Measurements from ENCODE around the gene SNX19. TPM values are rescaled to one million over a fixed set of nuclear protein-coding genes. Genes with fewer than 3 reads are reported as not detected.
"Not testable (repeated sequence)": the region's sequence is repeated elsewhere in the genome, so short reads cannot be mapped to it uniquely, and the experiment has no call there.

The SNX19 gene
- total RNA-seq, 8 experiments from 2014 or later: 25.7 to 73.8 (median 43.8) TPM

- Histone ChIP-seq H3K4me1 (replicated peaks in 1 of 2) (peaks cover 0 to 4% of the 10 kb centered on the region in 2 donors), H3K4me3 (no peak overlapping the region), H3K27ac (no peak overlapping the region)
- in situ Hi-C loops (cut with MboI; ENCODE audit: low pct_unique_long_range_greater_than_20kb in 2 of 9, low sequenced_read_pairs in 9 of 9, unreplicated experiment in 9 of 9): loop anchor here in 8 of 9 experiments (10.0 to 25.0 kb wide), 4 partner anchors 423 to 656 kb away; partner anchors contain the start of genes ADAMTS15 (in 5 of the 8) and ADAMTS8 (in 4 of the 8)
- ATAC-seq (replicated peaks in 6 of 8): peak in 1 of 8 experiments; percentile 71
- WGBS, 10 experiments: 47 to 100% (median 73%) methylated on average over 1 to 4 of the region's 8 CpGs; no CpG with 5 or more reads in 2 of the 10 experiments
Observed at GRCh38 chr11:130868086-130868710, 48.1 kb downstream of the SNX19 start.

DNA sequence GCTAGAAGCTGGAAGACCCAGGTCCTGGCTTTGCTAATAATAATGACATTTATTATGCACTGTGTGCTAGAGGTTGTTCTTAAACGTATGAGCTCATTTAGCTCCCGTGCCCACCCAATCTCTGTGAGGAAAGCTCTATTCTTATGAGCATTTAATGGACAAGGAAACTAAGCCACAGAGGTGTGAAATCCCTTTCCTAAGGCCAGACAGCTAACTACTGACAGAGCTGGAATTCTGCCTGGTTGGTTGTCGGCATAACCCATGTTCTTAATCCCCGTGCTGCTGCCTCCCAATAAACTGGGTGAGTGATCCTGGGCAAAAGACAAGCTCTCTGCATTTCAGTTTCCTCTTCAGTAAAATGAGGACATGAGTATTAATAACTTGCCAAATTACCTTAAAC lies 49.4 kb downstream of the SNX19 start:
- Histone ChIP-seq H3K27ac (no peak overlapping the region), H3K4me1 (replicated peaks in 1 of 2) (peaks cover 0 to 4% of the 10 kb centered on the region in 2 donors), H3K4me3 (no peak overlapping the region)
- no peak for ATAC-seq (replicated peaks in 6 of 8)
- in situ Hi-C loops (cut with MboI; ENCODE audit: low pct_unique_long_range_greater_than_20kb in 2 of 9, low sequenced_read_pairs in 9 of 9, unreplicated experiment in 9 of 9): loop anchor here in 8 of 9 experiments (10.0 to 25.0 kb wide), 4 partner anchors 422 to 655 kb away; partner anchors contain the start of genes ADAMTS15 (in 5 of the 8) and ADAMTS8 (in 4 of the 8)
- 80 to 100% (median 92%) methylated on average over 1 to 4 of the region's 4 CpGs; no CpG with 5 or more reads in 4 of the 10 experiments for WGBS, 10 experiments

DNA sequence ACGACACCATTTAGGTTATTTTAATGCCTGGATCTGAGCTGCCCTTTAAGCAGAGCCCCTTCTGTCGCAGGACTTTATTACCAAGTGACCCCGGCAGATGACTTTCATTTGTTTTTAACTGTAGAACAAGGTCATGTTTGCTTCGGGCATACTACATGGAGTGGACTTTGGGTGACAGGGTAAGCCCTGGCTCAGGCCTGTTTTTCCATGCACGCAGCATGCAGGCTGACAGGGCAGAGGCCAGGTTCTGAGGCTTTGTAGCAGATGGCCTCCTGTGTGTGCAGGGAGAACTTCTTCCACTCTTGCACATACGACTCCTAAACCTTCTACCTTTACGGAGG lies 50.5 kb downstream of the SNX19 start:
- H3K4me3 ChIP-seq: no peak overlapping the region
- in situ Hi-C loops (cut with MboI; ENCODE audit: low pct_unique_long_range_greater_than_20kb in 2 of 9, low sequenced_read_pairs in 9 of 9, unreplicated experiment in 9 of 9): loop anchor here in 8 of 9 experiments (10.0 to 25.0 kb wide), 4 partner anchors 421 to 653 kb away; partner anchors contain the start of genes ADAMTS15 (in 5 of the 8) and ADAMTS8 (in 4 of the 8)
- WGBS, 10 experiments: 83 to 100% (median 93%) methylated on average over 1 to 7 of the region's 7 CpGs
- peaks cover 0 to 4% of the 10 kb centered on the region in 2 donors for H3K4me1 ChIP-seq (replicated peaks in 1 of 2)
- no peak overlapping the region for H3K27ac ChIP-seq
- no peak for ATAC-seq (replicated peaks in 6 of 8)

GRCh38 chr11:130865091-130865773 lies 51.0 kb downstream of the SNX19 start:
- peak in 5 of 8 experiments; percentile 5 to 19 (median 15) for ATAC-seq (replicated peaks in 6 of 8)
- no peak overlapping the region for H3K27ac ChIP-seq
- H3K4me1 ChIP-seq (replicated peaks in 1 of 2): peaks cover 0 to 4% of the 10 kb centered on the region in 2 donors
- in situ Hi-C loops (cut with MboI; ENCODE audit: low pct_unique_long_range_greater_than_20kb in 2 of 9, low sequenced_read_pairs in 9 of 9, unreplicated experiment in 9 of 9): loop anchor here in 8 of 9 experiments (10.0 to 25.0 kb wide), 4 partner anchors 420 to 653 kb away; partner anchors contain the start of genes ADAMTS15 (in 5 of the 8) and ADAMTS8 (in 4 of the 8)
- no peak overlapping the region for H3K4me3 ChIP-seq
- 50 to 92% (median 83%) methylated on average over 2 to 7 of the region's 11 CpGs; no CpG with 5 or more reads in 4 of the 10 experiments for WGBS, 10 experiments

DNA sequence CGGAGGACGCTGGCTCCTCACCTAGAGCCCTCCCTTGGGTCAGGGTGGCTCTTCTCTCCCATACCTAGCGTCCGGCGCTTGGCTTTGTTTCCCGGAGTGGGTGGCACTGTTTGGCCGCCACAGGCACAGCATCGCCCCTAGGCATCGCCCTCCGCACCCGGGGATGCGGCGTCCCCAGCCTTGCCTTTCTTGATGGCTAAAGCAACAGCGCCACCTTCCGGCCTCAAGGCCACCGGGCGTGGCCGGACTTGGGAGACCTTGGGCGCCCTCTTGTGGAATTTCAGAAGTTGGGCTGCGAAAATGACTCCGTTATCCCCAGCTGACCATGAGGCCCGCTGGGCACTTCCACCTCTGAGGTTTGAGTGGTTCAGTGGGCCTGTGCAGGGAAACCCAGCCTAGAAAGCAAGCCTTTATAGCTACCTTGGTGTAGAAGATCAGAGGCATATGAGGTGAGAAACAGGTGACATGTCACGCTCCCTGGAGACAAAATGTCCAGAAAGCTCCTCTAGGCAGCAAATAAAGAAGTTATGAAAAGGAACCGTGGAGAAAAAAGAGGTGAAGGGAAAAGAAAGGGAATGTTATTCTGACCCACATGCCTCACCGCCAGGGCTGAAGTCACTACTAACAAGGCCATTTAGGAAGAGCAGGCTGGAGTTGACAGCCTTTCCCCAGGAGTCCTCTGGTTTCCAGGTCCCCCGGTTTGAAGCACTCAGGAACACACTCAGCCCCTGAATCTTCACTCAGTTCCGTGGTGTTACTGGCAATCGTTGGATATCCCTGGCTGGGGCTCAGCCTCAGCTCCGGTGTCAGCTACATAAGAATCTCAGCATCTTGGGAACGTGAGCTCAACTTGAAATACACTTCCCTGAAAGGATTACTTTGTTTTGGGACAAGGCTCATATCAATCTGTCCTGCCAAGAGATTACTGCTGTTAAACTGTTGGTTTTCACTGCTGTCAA lies 54.1 kb downstream of the SNX19 start:
- Histone ChIP-seq H3K4me3 (peak overlapping the region in 2 of 5 donors; percentile 2 to 12), H3K27ac (no peak overlapping the region), H3K4me1 (replicated peaks in 1 of 2) (no peaks in the 10 kb centered on the region)
- WGBS, 10 experiments: 42 to 100% (median 68%) methylated on average over 2 to 7 of the region's 30 CpGs
- in situ Hi-C loops (cut with MboI; ENCODE audit: low pct_unique_long_range_greater_than_20kb in 2 of 9, low sequenced_read_pairs in 9 of 9, unreplicated experiment in 9 of 9): loop anchor here in 8 of 9 experiments (10.0 to 25.0 kb wide), 4 partner anchors 417 to 650 kb away; partner anchors contain the start of genes ADAMTS15 (in 5 of the 8) and ADAMTS8 (in 4 of the 8)
- ATAC-seq (replicated peaks in 6 of 8): peak; percentile 80 to 97 (median 94)

DNA sequence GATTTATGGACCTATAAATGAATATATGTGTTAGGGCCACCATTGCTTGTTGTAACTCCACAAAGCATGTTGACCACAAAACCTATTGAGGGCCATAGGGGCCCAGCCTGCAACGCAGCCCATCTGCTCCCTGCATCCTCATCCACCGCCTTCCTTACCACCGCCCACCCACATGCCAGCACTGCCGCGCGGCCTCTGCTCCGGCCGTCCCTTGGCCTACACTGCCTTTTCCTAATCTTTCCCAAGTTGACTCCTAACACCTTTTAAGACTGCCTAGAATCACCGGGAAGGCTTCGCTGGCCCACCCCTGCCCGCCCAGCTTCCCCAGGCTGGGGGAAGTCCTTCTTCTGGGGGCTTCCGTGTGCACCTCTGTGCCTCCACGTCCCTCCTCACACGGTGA lies 55.0 kb downstream of the SNX19 start:
- H3K4me1 ChIP-seq (replicated peaks in 1 of 2): no peaks in the 10 kb centered on the region
- H3K27ac ChIP-seq: no peak overlapping the region
- no peak overlapping the region for H3K4me3 ChIP-seq
- 81 to 100% (median 98%) methylated on average over 1 to 8 of the region's 14 CpGs; no CpG with 5 or more reads in 6 of the 10 experiments for WGBS, 10 experiments
- in situ Hi-C loops (cut with MboI; ENCODE audit: low pct_unique_long_range_greater_than_20kb in 2 of 9, low sequenced_read_pairs in 9 of 9, unreplicated experiment in 9 of 9): loop anchor here in 8 of 9 experiments (10.0 to 25.0 kb wide), 4 partner anchors 416 to 649 kb away; partner anchors contain the start of genes ADAMTS15 (in 5 of the 8) and ADAMTS8 (in 4 of the 8)
- ATAC-seq (replicated peaks in 6 of 8): no peak

- Histone ChIP-seq H3K4me1 (replicated peaks in 1 of 2) (no peaks in the 10 kb centered on the region), H3K4me3 (no peak overlapping the region), H3K27ac (no peak overlapping the region)
- no peak for ATAC-seq (replicated peaks in 6 of 8)
- WGBS, 10 experiments: 0 to 100% (median 83%) methylated on average over 1 of the region's 1 CpG; no CpG with 5 or more reads in 5 of the 10 experiments
- in situ Hi-C loops (cut with MboI; ENCODE audit: low pct_unique_long_range_greater_than_20kb in 2 of 9, low sequenced_read_pairs in 9 of 9, unreplicated experiment in 9 of 9): loop anchor here (10.0 to 25.0 kb wide), 4 partner anchors 415 to 648 kb away; partner anchors contain the start of genes ADAMTS15 (in 6 of the 9) and ADAMTS8 (in 4 of the 9)
Observed at GRCh38 chr11:130859886-130860285, 56.4 kb downstream of the SNX19 start.

GRCh38 chr11:130858215-130858614 lies 58.1 kb downstream of the SNX19 start:
- no peaks in the 10 kb centered on the region for H3K4me1 ChIP-seq (replicated peaks in 1 of 2)
- H3K27ac ChIP-seq: no peak overlapping the region
- H3K4me3 ChIP-seq: no peak overlapping the region
- WGBS, 10 experiments: 86 to 100% (median 96%) methylated on average over 1 to 2 of the region's 2 CpGs; no CpG with 5 or more reads in 2 of the 10 experiments
- no peak for ATAC-seq (replicated peaks in 6 of 8)
- in situ Hi-C loops (cut with MboI; ENCODE audit: low pct_unique_long_range_greater_than_20kb in 2 of 9, low sequenced_read_pairs in 9 of 9, unreplicated experiment in 9 of 9): loop anchor here in 5 of 9 experiments (10.0 to 25.0 kb wide), 3 partner anchors 413 to 646 kb away; partner anchors contain the start of genes ADAMTS15 (in 5 of the 5) and ADAMTS8 (in 4 of the 5)

DNA sequence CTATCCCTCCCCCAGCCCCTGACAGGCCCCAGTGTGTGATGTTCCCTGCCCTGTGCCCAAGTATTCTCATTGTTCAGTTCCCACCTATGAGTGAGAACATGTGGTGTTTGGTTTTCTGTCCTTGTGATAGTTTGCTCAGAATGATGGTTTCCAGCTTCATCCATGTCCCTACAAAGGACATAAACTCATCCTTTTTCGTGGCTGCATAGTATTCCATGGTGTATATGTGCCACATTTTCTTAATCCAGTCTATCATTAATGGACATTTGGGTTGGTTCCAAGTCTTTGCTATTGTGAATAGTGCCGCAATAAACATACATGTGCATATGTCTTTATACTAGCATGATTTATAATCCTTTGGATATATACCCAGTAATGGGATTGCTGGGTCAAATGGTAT lies 60.6 kb downstream of the SNX19 start:
- H3K27ac ChIP-seq; H3K4me1 ChIP-seq (replicated peaks in 1 of 2); ATAC-seq (replicated peaks in 6 of 8); H3K4me3 ChIP-seq: not testable (repeated sequence)
- no CpG with 5 or more reads among the region's 2 CpGs for WGBS, 10 experiments
- in situ Hi-C loops (cut with MboI; ENCODE audit: low pct_unique_long_range_greater_than_20kb in 2 of 9, low sequenced_read_pairs in 9 of 9, unreplicated experiment in 9 of 9): loop anchor here in 5 of 9 experiments (10.0 to 25.0 kb wide), 3 partner anchors 411 to 643 kb away; partner anchors contain the start of genes ADAMTS15 (in 5 of the 5) and ADAMTS8 (in 4 of the 5)

GRCh38 chr11:130854483-130854882 lies 61.8 kb downstream of the SNX19 start:
- WGBS, 10 experiments: 65 to 96% (median 82%) methylated on average over 2 to 4 of the region's 4 CpGs
- in situ Hi-C loops (cut with MboI; ENCODE audit: low pct_unique_long_range_greater_than_20kb in 2 of 9, low sequenced_read_pairs in 9 of 9, unreplicated experiment in 9 of 9): loop anchor here in 5 of 9 experiments (10.0 to 25.0 kb wide), 3 partner anchors 410 to 642 kb away; partner anchors contain the start of genes ADAMTS15 (in 5 of the 5) and ADAMTS8 (in 4 of the 5)
- H3K4me3 ChIP-seq: no peak overlapping the region
- H3K4me1 ChIP-seq (replicated peaks in 1 of 2): no peaks in the 10 kb centered on the region
- H3K27ac ChIP-seq: no peak overlapping the region
- no peak for ATAC-seq (replicated peaks in 6 of 8)

DNA sequence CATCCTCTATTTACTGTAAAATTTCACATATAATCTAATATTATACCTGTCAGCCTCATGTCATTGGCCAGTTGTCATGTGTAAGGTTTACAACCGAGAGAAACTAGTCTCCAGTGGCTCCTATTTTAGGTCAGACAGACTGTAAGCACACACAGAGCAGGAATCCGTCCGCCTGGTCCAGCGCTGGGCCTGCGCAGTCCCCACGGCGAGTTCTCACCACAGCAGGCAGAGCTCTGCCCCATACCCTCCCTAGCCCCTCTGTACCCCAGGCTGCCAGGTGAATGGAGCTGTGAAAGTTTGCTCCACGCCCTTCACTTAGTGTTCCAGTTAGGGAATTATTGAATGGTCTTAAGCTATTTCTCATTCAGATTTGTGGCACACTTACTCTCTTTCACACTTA lies 63.7 kb downstream of the SNX19 start:
- WGBS, 10 experiments: 29 to 100% (median 80%) methylated on average over 1 to 5 of the region's 8 CpGs; no CpG with 5 or more reads in 5 of the 10 experiments
- in situ Hi-C loops (cut with MboI; ENCODE audit: low pct_unique_long_range_greater_than_20kb in 2 of 9, low sequenced_read_pairs in 9 of 9, unreplicated experiment in 9 of 9): loop anchor here in 5 of 9 experiments (10.0 to 25.0 kb wide), 3 partner anchors 408 to 640 kb away; partner anchors contain the start of genes ADAMTS15 (in 5 of the 5) and ADAMTS8 (in 4 of the 5)
- no peaks in the 10 kb centered on the region for H3K4me1 ChIP-seq (replicated peaks in 1 of 2)
- no peak overlapping the region for H3K4me3 ChIP-seq
- no peak for ATAC-seq (replicated peaks in 6 of 8)
- no peak overlapping the region for H3K27ac ChIP-seq

All from motor neuron (in vitro differentiated cells).